ENCODE measurements around the gene KCNH8. TPM values are rescaled to one million over a fixed set of nuclear protein-coding genes. Genes with fewer than 3 reads are reported as not detected.

The KCNH8 gene
- total RNA-seq, 1 donor from 2014 or later: 0.05 TPM

GRCh38 chr3:19342389-19342788, 194.1 kb downstream of the KCNH8 start:
- DNase-seq (no peak), ATAC-seq (no peak)
- intact Hi-C loops (cut with micrococcal nuclease): loop anchor here (10.0 kb wide), 1 partner anchor 522 kb away; no protein-coding TSS in a partner anchor

GRCh38 chr3:19346759-19347158, 198.4 kb downstream of the KCNH8 start:
- DNase-seq (no peak), ATAC-seq (no peak)
- intact Hi-C loops (cut with micrococcal nuclease): loop anchor here (10.0 kb wide), 1 partner anchor 518 kb away; no protein-coding TSS in a partner anchor

- intact Hi-C loops (cut with micrococcal nuclease): loop anchor here (10.0 kb wide), 1 partner anchor 517 kb away; no protein-coding TSS in a partner anchor
Observed at GRCh38 chr3:19347671-19348070, 199.4 kb downstream of the KCNH8 start.

GRCh38 chr3:19348500-19348899, 200.2 kb downstream of the KCNH8 start:
- intact Hi-C loops (cut with micrococcal nuclease): loop anchor here (10.0 kb wide), 1 partner anchor 516 kb away; no protein-coding TSS in a partner anchor
- ATAC-seq (no peak), DNase-seq (no peak)

More at GRCh38 chr3:19347671-19348070, 199.4 kb downstream of the KCNH8 start:
- no peak for DNase-seq
- ATAC-seq: no peak

- no peak for ATAC-seq
- intact Hi-C loops (cut with micrococcal nuclease): loop anchor here (10.0 kb wide), 1 partner anchor 516 kb away; no protein-coding TSS in a partner anchor
- no peak for DNase-seq
Observed at GRCh38 chr3:19348941-19349564, 200.7 kb downstream of the KCNH8 start.

GRCh38 chr3:19357947-19358346, 209.6 kb downstream of the KCNH8 start:
- DNase-seq: no peak
- intact Hi-C loops (cut with micrococcal nuclease): no loop called here
- ATAC-seq: no peak

- intact Hi-C loops (cut with micrococcal nuclease): no loop called here
- ATAC-seq: no peak
- no peak for DNase-seq
Observed at GRCh38 chr3:19363071-19363470, 214.8 kb downstream of the KCNH8 start.

- ATAC-seq (peak; percentile 23), DNase-seq (no peak)
- intact Hi-C loops (cut with micrococcal nuclease): no loop called here
Observed at GRCh38 chr3:19364148-19364547, 215.8 kb downstream of the KCNH8 start.

GRCh38 chr3:19365471-19365870, 217.2 kb downstream of the KCNH8 start:
- intact Hi-C loops (cut with micrococcal nuclease): no loop called here
- ATAC-seq: no peak

GRCh38 chr3:19384868-19385267, 236.6 kb downstream of the KCNH8 start:
- DNase-seq: no peak
- ATAC-seq: no peak
- intact Hi-C loops (cut with micrococcal nuclease): no loop called here

More at GRCh38 chr3:19365471-19365870, 217.2 kb downstream of the KCNH8 start:
- no peak for DNase-seq

GRCh38 chr3:19392150-19392549, 243.8 kb downstream of the KCNH8 start:
- intact Hi-C loops (cut with micrococcal nuclease): no loop called here
- DNase-seq: no peak
- ATAC-seq: no peak

GRCh38 chr3:19394946-19395345, 246.6 kb downstream of the KCNH8 start:
- intact Hi-C loops (cut with micrococcal nuclease): no loop called here
- ATAC-seq (no peak), DNase-seq (no peak)

- intact Hi-C loops (cut with micrococcal nuclease): no loop called here
- ATAC-seq (no peak), DNase-seq (no peak)
Observed at GRCh38 chr3:19396726-19397125, 248.4 kb downstream of the KCNH8 start.

- intact Hi-C loops (cut with micrococcal nuclease): no loop called here
- ATAC-seq (no peak), DNase-seq (no peak)
Observed at GRCh38 chr3:19399356-19399755, 251.0 kb downstream of the KCNH8 start.

- ATAC-seq: no peak
- no peak for DNase-seq
- intact Hi-C loops (cut with micrococcal nuclease): no loop called here
Observed at GRCh38 chr3:19399836-19400235, 251.5 kb downstream of the KCNH8 start.

- ATAC-seq: no peak
- intact Hi-C loops (cut with micrococcal nuclease): no loop called here
Observed at GRCh38 chr3:19420159-19420558, 271.8 kb downstream of the KCNH8 start.

GRCh38 chr3:19425825-19426224, 277.5 kb downstream of the KCNH8 start:
- intact Hi-C loops (cut with micrococcal nuclease): no loop called here
- no peak for ATAC-seq
- DNase-seq: no peak

More at GRCh38 chr3:19420159-19420558, 271.8 kb downstream of the KCNH8 start:
- no peak for DNase-seq

GRCh38 chr3:19427422-19428149, 279.3 kb downstream of the KCNH8 start:
- intact Hi-C loops (cut with micrococcal nuclease): no loop called here
- ATAC-seq (no peak), DNase-seq (no peak)

- intact Hi-C loops (cut with micrococcal nuclease): no loop called here
- ATAC-seq: no peak
- DNase-seq: no peak
Observed at GRCh38 chr3:19428729-19429128, 280.4 kb downstream of the KCNH8 start.

- intact Hi-C loops (cut with micrococcal nuclease): no loop called here
- DNase-seq: no peak
- ATAC-seq: peak; percentile 71
Observed at GRCh38 chr3:19432669-19433068, 284.4 kb downstream of the KCNH8 start.
